Astrocyte (in vitro differentiated cells and primary cell): ENCODE measurements around the gene KRT73. TPM values are rescaled to one million over a fixed set of nuclear protein-coding genes. Genes with fewer than 3 reads are reported as not detected.

Source experiments
- DNase-seq: peaks from one replicate; pipeline ENCODE4 v3.0.0-alpha.2; 2010; ENCODE audit warnings: low read depth
- FAIRE-seq: peaks from 2 replicates; lab custom pipeline; 2011; peaks lifted over from hg19 to GRCh38; lab: Jason Lieb, UNC
- H2AFZ ChIP-seq: 2 replicates; pipeline ENCODE4 v1.6.0; 2012; ENCODE audit warnings: low read depth, low read length, inconsistent platforms
- H3K27ac ChIP-seq: 2 replicates; pipeline ENCODE4 v1.5.1; 2011; ENCODE audit warnings: low read depth, low read length, inconsistent platforms
- H3K27me3 ChIP-seq: 2 replicates; pipeline ENCODE4 v1.6.0; 2011; ENCODE audit warnings: low read length, inconsistent platforms; ENCODE audit not compliant: insufficient read depth
- H3K36me3 ChIP-seq: 2 replicates; pipeline ENCODE4 v1.5.1; 2011; ENCODE audit warnings: low read length, inconsistent platforms; ENCODE audit not compliant: insufficient read depth
- H3K4me1 ChIP-seq: 2 replicates; pipeline ENCODE4 v1.5.1; 2011; ENCODE audit warnings: low read length, inconsistent platforms; ENCODE audit not compliant: insufficient read depth
- H3K4me2 ChIP-seq: 2 replicates; pipeline ENCODE4 v1.6.0; 2012; ENCODE audit warnings: low read length, inconsistent platforms
- H3K4me3 ChIP-seq: 2 replicates; pipeline ENCODE4 v1.5.1; 2011; ENCODE audit warnings: low read depth, mild to moderate bottlenecking, low read length, inconsistent platforms; ENCODE audit not compliant: insufficient read depth
- H3K79me2 ChIP-seq: 2 replicates; pipeline ENCODE4 v1.6.0; 2012; ENCODE audit warnings: mild to moderate bottlenecking, low read length, inconsistent platforms; ENCODE audit not compliant: insufficient read depth
- H3K9ac ChIP-seq: 2 replicates; pipeline ENCODE4 v1.6.0; 2012; ENCODE audit warnings: mild to moderate bottlenecking, low read length, inconsistent platforms
- H3K9me3 ChIP-seq: 2 replicates; pipeline ENCODE4 v1.5.1; 2012; ENCODE audit warnings: low read depth, mild to moderate bottlenecking, low read length, inconsistent platforms; ENCODE audit not compliant: insufficient read depth
- H4K20me1 ChIP-seq: 2 replicates; pipeline ENCODE4 v1.6.0; 2012; ENCODE audit warnings: low read length, inconsistent platforms; ENCODE audit not compliant: insufficient read depth
- H3K27ac Mint-ChIP-seq: one replicate; pipeline ENCODE4 v1.8.0; 2021; ENCODE audit warnings: mild to moderate bottlenecking, mixed read lengths; ENCODE audit not compliant: unreplicated experiment
- H3K27me3 Mint-ChIP-seq: one replicate; pipeline ENCODE4 v1.8.0; 2021; ENCODE audit warnings: low read depth, mixed read lengths; ENCODE audit not compliant: unreplicated experiment
- H3K36me3 Mint-ChIP-seq: one replicate; pipeline ENCODE4 v1.8.0; 2021; ENCODE audit warnings: low read depth, mixed read lengths; ENCODE audit not compliant: unreplicated experiment
- H3K4me1 Mint-ChIP-seq: one replicate; pipeline ENCODE4 v1.8.0; 2021; ENCODE audit warnings: low read depth, mixed read lengths; ENCODE audit not compliant: unreplicated experiment
- H3K4me3 Mint-ChIP-seq: one replicate; pipeline ENCODE4 v1.8.0; 2021; ENCODE audit warnings: mild to moderate bottlenecking, moderate library complexity, mixed read lengths; ENCODE audit not compliant: unreplicated experiment
- H3K9me3 Mint-ChIP-seq: one replicate; pipeline ENCODE4 v1.8.0; 2021; ENCODE audit warnings: mild to moderate bottlenecking, mixed read lengths; ENCODE audit not compliant: unreplicated experiment
- CTCF ChIP-seq: IDR thresholded peaks from 2 replicates; pipeline ENCODE4 v1.5.1; 2011; ENCODE audit warnings: low read depth, mild to moderate bottlenecking, inconsistent platforms, low read length, moderate library complexity; ENCODE audit not compliant: insufficient read depth
- EZH2 ChIP-seq: IDR thresholded peaks from 2 replicates; pipeline ENCODE4 v1.6.1; 2012; ENCODE audit warnings: mild to moderate bottlenecking, low read length, inconsistent platforms; ENCODE audit not compliant: insufficient read depth
- total RNA-seq: library from RNA; stranded (reverse); gene quantifications from 2 replicates; pipeline ENCODE4 v1.2.1, GENCODE V29; 2021

KRT73 gene
- total RNA-seq, 1 donor from 2014 or later, result not detected

- no peak overlapping the region for H3K4me2 ChIP-seq
- H3K4me1 ChIP-seq, result no peaks in the 10 kb centered on the region
- DNase-seq (no peak), FAIRE-seq (no peak)
- no peaks in the 10 kb centered on the region for H3K9me3 ChIP-seq
- H3K27ac Mint-ChIP-seq, result no peak overlapping the region
- no peak overlapping the region for H2AFZ ChIP-seq
- no peak overlapping the region for H3K27ac ChIP-seq
- no peaks in the 10 kb centered on the region for H3K79me2 ChIP-seq
- H3K4me1 Mint-ChIP-seq, result peaks cover 1% of the 10 kb centered on the region
- H3K9me3 Mint-ChIP-seq, result no peaks in the 10 kb centered on the region
- no peak overlapping the region for H3K9ac ChIP-seq
- H3K36me3 ChIP-seq, result no peaks in the 10 kb centered on the region
- no peak overlapping the region for H3K4me3 ChIP-seq
- no peaks in the 10 kb centered on the region for H4K20me1 ChIP-seq
- H3K27me3 ChIP-seq, result peaks cover 20% of the 10 kb centered on the region
- no peak overlapping the region for H3K4me3 Mint-ChIP-seq
- no peak for TF ChIP-seq EZH2
- TF ChIP-seq CTCF, result no peak
- no peaks in the 10 kb centered on the region for H3K36me3 Mint-ChIP-seq
- peaks cover 57% of the 10 kb centered on the region for H3K27me3 Mint-ChIP-seq
Observed at GRCh38 chr12:52655720-52656124, 37.4 kb upstream of the KRT73 start.

GRCh38 chr12:52655251-52655650, 36.9 kb upstream of the KRT73 start:
- no peak overlapping the region for H3K4me3 Mint-ChIP-seq
- FAIRE-seq (no peak), DNase-seq (no peak)
- H3K27ac Mint-ChIP-seq, result no peak overlapping the region
- H3K27ac ChIP-seq, result no peak overlapping the region
- H3K27me3 Mint-ChIP-seq, result peaks cover 57% of the 10 kb centered on the region
- H3K4me2 ChIP-seq, result no peak overlapping the region
- TF ChIP-seq EZH2, result no peak
- TF ChIP-seq CTCF, result no peak
- H3K9me3 Mint-ChIP-seq, result no peaks in the 10 kb centered on the region
- H3K36me3 Mint-ChIP-seq, result no peaks in the 10 kb centered on the region
- no peak overlapping the region for H2AFZ ChIP-seq
- H4K20me1 ChIP-seq, result no peaks in the 10 kb centered on the region
- H3K9ac ChIP-seq, result no peak overlapping the region
- H3K27me3 ChIP-seq, result peaks cover 20% of the 10 kb centered on the region
- H3K9me3 ChIP-seq, result no peaks in the 10 kb centered on the region
- no peaks in the 10 kb centered on the region for H3K36me3 ChIP-seq
- H3K4me3 ChIP-seq, result no peak overlapping the region
- H3K79me2 ChIP-seq, result no peaks in the 10 kb centered on the region
- peaks cover 1% of the 10 kb centered on the region for H3K4me1 Mint-ChIP-seq
- H3K4me1 ChIP-seq, result no peaks in the 10 kb centered on the region

- H4K20me1 ChIP-seq, result no peaks in the 10 kb centered on the region
- no peaks in the 10 kb centered on the region for H3K36me3 ChIP-seq
- no peak for FAIRE-seq
- no peak within 1 kb of the TSS for H3K9ac ChIP-seq
- peaks cover 1% of the 10 kb centered on the region for H3K4me1 Mint-ChIP-seq
- H3K9me3 Mint-ChIP-seq, result no peaks in the 10 kb centered on the region
- H3K27me3 ChIP-seq, result peaks cover 20% of the 10 kb centered on the region
- no peaks in the 10 kb centered on the region for H3K36me3 Mint-ChIP-seq
- H3K27me3 Mint-ChIP-seq, result peaks cover 49% of the 10 kb centered on the region
- H3K79me2 ChIP-seq, result no peaks in the 10 kb centered on the region
- H3K4me2 ChIP-seq, result no peak within 1 kb of the TSS
- no peak within 1 kb of the TSS for H2AFZ ChIP-seq
- no peak within 1 kb of the TSS for H3K4me3 ChIP-seq
- H3K9me3 ChIP-seq, result no peaks in the 10 kb centered on the region
- H3K27ac Mint-ChIP-seq, result no peak within 1 kb of the TSS
- no peaks in the 10 kb centered on the region for H3K4me1 ChIP-seq
- no peak within 1 kb of the TSS for H3K27ac ChIP-seq
- no peak within 1 kb of the TSS for H3K4me3 Mint-ChIP-seq
- DNase-seq, result no peak
- TF ChIP-seq CTCF, result no peak
Observed at GRCh38 chr12:52651726-52652261, 33.4 kb upstream of the KRT73 start, which contains the start of gene KRT2. Gene KRT2 (minus strand): TSS chr12:52652211. CDS start chr12:52652142, 69 bp downstream.
